Panc1 (cell line): ENCODE data around the gene GOPC. TPM values are rescaled to one million over a fixed set of nuclear protein-coding genes. Genes with fewer than 3 reads are reported as not detected.

Experiments used
- ATAC-seq: fragments of 200-7000 bp; cut with Tn5 transposase; 2 replicates; pipeline ENCODE4 v1.9.1; 2020; ENCODE audit warnings: mild to moderate bottlenecking, moderate library complexity
- BruUV-seq: library from RNA; stranded (reverse); fragments of 400-500 nt; replicated peaks from 2 replicates; lab custom pipeline; 2021; lab: Mats Ljungman, UMichigan
- CTCF ChIA-PET: fragments of 300-600 bp; sonication (Branson Sonifier 250); formaldehyde crosslinking; loops from one replicate; lab custom pipeline; 2022; ENCODE audit warnings: antibody characterized with exemption; lab: Charles Lee
- POLR2A ChIA-PET: fragments of 300-600 bp; sonication (Branson Sonifier 250); formaldehyde crosslinking; loops from one replicate; lab custom pipeline; 2022; ENCODE audit warnings: antibody characterized with exemption; lab: Charles Lee
- DNase-seq: peaks from one replicate; pipeline ENCODE4 v3.0.0-alpha.2; 2010; ENCODE audit warnings: low read depth, low spot score
- H3K27ac ChIP-seq: 2 replicates; pipeline ENCODE4 v1.5.1; 2011; ENCODE audit warnings: mild to moderate bottlenecking, low read length, inconsistent platforms
- H3K27me3 ChIP-seq: fragments of 200-500 bp; sonication (Bioruptor generic); 2 replicates; pipeline ENCODE4 v1.6.0; 2014; ENCODE audit warnings: low read length, inconsistent platforms; ENCODE audit not compliant: control insufficient read depth, insufficient read depth
- H3K36me3 ChIP-seq: fragments of 200-500 bp; sonication (Bioruptor generic); 2 replicates; pipeline ENCODE4 v1.5.1; 2014; ENCODE audit warnings: inconsistent platforms, mild to moderate bottlenecking, low read length, moderate library complexity; ENCODE audit not compliant: control insufficient read depth, insufficient read depth
- H3K4me1 ChIP-seq: 2 replicates; pipeline ENCODE4 v1.5.1; 2011; ENCODE audit warnings: inconsistent platforms, mild to moderate bottlenecking, low read length, moderate library complexity; ENCODE audit not compliant: control insufficient read depth, insufficient read depth
- H3K4me3 ChIP-seq, 2 experiments: 2 replicates each; pipeline ENCODE4 v1.5.1; 2011 to 2012; ENCODE audit warnings: low read depth in 2 of 2, low read length in 2 of 2, mild to moderate bottlenecking in 2 of 2, inconsistent platforms in 1 of 2, moderate library complexity in 1 of 2
- H3K9me3 ChIP-seq: fragments of 200-500 bp; sonication (Bioruptor generic); 2 replicates; pipeline ENCODE4 v1.5.1; 2014; ENCODE audit warnings: low read depth, mild to moderate bottlenecking, inconsistent platforms, low read length, moderate library complexity; ENCODE audit not compliant: control insufficient read depth, insufficient read depth
- CTCF ChIP-seq: fragments of 450-650 bp; IDR thresholded peaks from 2 replicates; pipeline ENCODE4 v1.5.1; 2017; ENCODE audit warnings: mild to moderate bottlenecking
- POLR2AphosphoS5 ChIP-seq: IDR thresholded peaks from 2 replicates; pipeline ENCODE4 v1.6.1; 2012; ENCODE audit warnings: mild to moderate bottlenecking, low read depth, low read length, moderate library complexity
- REST ChIP-seq, 2 experiments: IDR thresholded peaks; 2 replicates each; pipeline ENCODE4 v1.6.1; 2011 to 2012; ENCODE audit warnings: low read depth in 2 of 2, control low read depth in 1 of 2, low read length in 1 of 2, mild to moderate bottlenecking in 1 of 2, moderate library complexity in 1 of 2; ENCODE audit not compliant: insufficient read depth in 1 of 2
- SIN3A ChIP-seq: IDR thresholded peaks from 2 replicates; pipeline ENCODE4 v1.6.1; 2012; ENCODE audit warnings: low read depth, mild to moderate bottlenecking, low read length, moderate library complexity, borderline replicate concordance; ENCODE audit not compliant: insufficient read depth
- TCF7L2 ChIP-seq: IDR thresholded peaks from 2 replicates; pipeline ENCODE4 v1.6.1; 2011; ENCODE audit warnings: mild to moderate bottlenecking, low read depth, low read length, inconsistent platforms
- in situ Hi-C: cut with HindIII; loops from 2 replicates; pipeline ENCODE4 v1.10.0; 2016; ENCODE audit warnings: low sequenced_read_pairs, low pct_unique_long_range_greater_than_20kb
- intact Hi-C: fragments of 100-400 bp; cut with micrococcal nuclease; formaldehyde crosslinking; loops from one replicate; pipeline ENCODE4 v1.10.0; 2022; ENCODE audit not compliant: unreplicated experiment
- total RNA-seq: library from RNA; stranded (reverse); gene quantifications from one replicate; pipeline ENCODE4 v1.2.1, GENCODE V29; 2021; ENCODE audit not compliant: unreplicated experiment

Gene GOPC
- total RNA-seq, 1 experiment from 2014 or later = 32.2 TPM

GRCh38 chr6:117590447-117590846 is 11.9 kb downstream of the GOPC start:
- no peak for DNase-seq
- BruUV-seq = no TSS peak
- ATAC-seq = no peak
- ChIA-PET CTCF (interaction anchor here (0.7 kb wide), 1 partner anchor 35 kb away, joined by 17 read pairs; no protein-coding TSS in a partner anchor), POLR2A (no interaction called here)
- Histone ChIP-seq H3K4me1 (0 out of 2 replicates have a peak, but pooled peaks cover 3% of the 10 kb centered on the region), H3K9me3 (no peaks in the 10 kb centered on the region), H3K4me3 (no peak overlapping the region), H3K27ac (no peak overlapping the region), H3K36me3 (peaks cover 3% of the 10 kb centered on the region; the same call in 1 of the 2 replicates), H3K27me3 (no peaks in the 10 kb centered on the region)
- TF ChIP-seq SIN3A (no peak), CTCF (no peak), REST (IDR thresholded peaks at IDR 0.05; ENCODE audit: insufficient read depth in 1 of 2, low read depth in 2 of 2, low read length in 1 of 2) (no peak), TCF7L2 (no peak), POLR2AphosphoS5 (no peak)
- in situ Hi-C loops (no loop called here), intact Hi-C loops (no loop called here)

- TF ChIP-seq CTCF = no peak
- TF ChIP-seq REST (IDR thresholded peaks at IDR 0.05; ENCODE audit: insufficient read depth in 1 of 2, low read depth in 2 of 2, low read length in 1 of 2) = no peak
- no peak for TF ChIP-seq SIN3A
- TF ChIP-seq POLR2AphosphoS5 = no peak
- ATAC-seq (no peak), DNase-seq (no peak)
- Histone ChIP-seq H3K4me1 (no peaks in the 10 kb centered on the region), H3K27ac (no peak overlapping the region), H3K27me3 (no peaks in the 10 kb centered on the region), H3K9me3 (no peaks in the 10 kb centered on the region), H3K36me3 (peaks cover 3% of the 10 kb centered on the region; the same call in 1 of the 2 replicates), H3K4me3 (no peak overlapping the region)
- in situ Hi-C loops = no loop called here
- ChIA-PET POLR2A (interaction anchor here (0.7 kb wide), 1 partner anchor 200 kb away, joined by 6 read pairs; no protein-coding TSS in a partner anchor), CTCF (no interaction called here)
- no TSS peak for BruUV-seq
- intact Hi-C loops = no loop called here
Observed at GRCh38 chr6:117585647-117586046, 16.7 kb downstream of the GOPC start.
